ENCODE data around the gene PKHD1.
A peak's percentile ranks its signal among the peaks of the same experiment; 100 is the strongest.

Gene PKHD1

DNA sequence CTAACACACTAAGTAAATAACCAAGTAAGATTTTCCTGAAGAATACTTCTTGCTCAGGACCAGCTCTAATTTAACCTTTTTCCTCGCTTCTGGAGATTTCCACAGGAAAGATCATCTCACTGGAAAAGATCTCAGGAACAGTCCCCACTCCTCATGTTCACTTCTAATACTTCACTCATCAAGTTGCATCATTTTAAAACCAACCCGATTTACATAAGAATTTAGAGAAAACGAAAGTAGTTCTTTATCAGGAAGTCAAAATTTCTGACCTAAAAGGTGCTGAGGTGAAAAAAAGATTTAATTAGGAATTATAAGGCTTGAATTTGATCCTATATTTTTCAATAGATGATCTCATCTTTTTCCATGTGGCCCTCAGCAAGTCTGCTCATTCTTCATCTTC, 46.6 kb upstream of the PKHD1 start:
- Histone ChIP-seq H3K9me3 (ENCODE audit: insufficient read depth, low read depth, low read length) (no peaks in the 10 kb centered on the region), H4K8ac (ENCODE audit: low read depth, low read length) (no peak overlapping the region), H3K79me1 (ENCODE audit: low read length) (no peaks in the 10 kb centered on the region), H3K4me2 (ENCODE audit: low read length) (no peak overlapping the region), H2BK5ac (ENCODE audit: low read depth, low read length, poor library complexity) (no peak overlapping the region), H2AFZ (ENCODE audit: insufficient read depth, low read length, poor library complexity) (no peak overlapping the region), H3K4me3 (ENCODE audit: low read depth, low read length) (no peak overlapping the region), H3K9ac (ENCODE audit: low read length) (no peak overlapping the region), H3K4ac (ENCODE audit: low read depth, low read length) (no peak overlapping the region), H2BK12ac (ENCODE audit: low read length) (no peak overlapping the region), H3K18ac (ENCODE audit: low read length) (no peak overlapping the region), H3K27me3 (ENCODE audit: insufficient read depth, low read length) (no peaks in the 10 kb centered on the region), H2BK120ac (ENCODE audit: insufficient read depth, low read length, poor library complexity) (no peak overlapping the region), H3K14ac (ENCODE audit: low read length) (no peak overlapping the region), H4K12ac (ENCODE audit: low read depth, low read length) (no peak overlapping the region), H3K23ac (ENCODE audit: low read length) (no peak overlapping the region), H3K79me2 (ENCODE audit: control insufficient read depth, insufficient read depth, low read length, poor library complexity) (no peaks in the 10 kb centered on the region), H3K4me1 (ENCODE audit: control insufficient read depth in 1 of 2, insufficient read depth in 2 of 2, low read length in 2 of 2) (peaks cover 3 to 7% of the 10 kb centered on the region in 2 experiments), H2AK5ac (ENCODE audit: low read length) (no peak overlapping the region), H3K27ac (ENCODE audit: low read depth, low read length) (no peak overlapping the region), H3K36me3 (ENCODE audit: control insufficient read depth in 1 of 2, insufficient read depth in 2 of 2, low read length in 2 of 2) (no peaks in the 10 kb centered on the region), H4K91ac (ENCODE audit: low read depth, low read length) (no peak overlapping the region)
- no CpG with 5 or more reads among the region's 3 CpGs for WGBS (ENCODE audit: extremely low coverage, insufficient coverage, insufficient read length)
- no peak for DNase-seq

DNA sequence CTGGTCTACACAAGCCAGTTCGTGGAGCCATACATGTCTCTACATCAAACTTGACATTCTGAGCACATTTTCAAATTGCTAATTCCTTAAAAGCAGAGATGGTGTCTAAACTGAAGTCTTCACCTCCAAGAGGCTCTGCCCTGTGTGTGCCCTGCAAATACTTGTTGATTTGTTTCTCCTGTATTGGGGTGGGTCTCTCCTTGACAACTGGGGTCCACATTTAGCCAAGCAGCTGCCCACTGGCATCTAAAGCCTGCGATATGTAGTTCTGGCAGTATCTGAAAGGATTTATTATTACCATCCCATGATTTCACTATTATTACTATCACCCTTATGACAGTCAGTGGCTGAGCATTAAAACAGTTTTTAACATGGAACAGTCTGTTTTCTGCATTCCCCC, 45.9 kb upstream of the PKHD1 start:
- Histone ChIP-seq H2AK5ac (ENCODE audit: low read length) (no peak overlapping the region), H3K4ac (ENCODE audit: low read depth, low read length) (no peak overlapping the region), H3K18ac (ENCODE audit: low read length) (no peak overlapping the region), H2BK120ac (ENCODE audit: insufficient read depth, low read length, poor library complexity) (no peak overlapping the region), H2BK12ac (ENCODE audit: low read length) (no peak overlapping the region), H2BK5ac (ENCODE audit: low read depth, low read length, poor library complexity) (no peak overlapping the region), H3K9me3 (ENCODE audit: insufficient read depth, low read depth, low read length) (no peaks in the 10 kb centered on the region), H3K27me3 (ENCODE audit: insufficient read depth, low read length) (no peaks in the 10 kb centered on the region), H4K8ac (ENCODE audit: low read depth, low read length) (no peak overlapping the region), H3K14ac (ENCODE audit: low read length) (no peak overlapping the region), H3K4me1 (ENCODE audit: control insufficient read depth in 1 of 2, insufficient read depth in 2 of 2, low read length in 2 of 2) (peaks cover 3 to 7% of the 10 kb centered on the region in 2 experiments), H3K79me1 (ENCODE audit: low read length) (no peaks in the 10 kb centered on the region), H3K27ac (ENCODE audit: low read depth, low read length) (no peak overlapping the region), H3K4me2 (ENCODE audit: low read length) (no peak overlapping the region), H4K12ac (ENCODE audit: low read depth, low read length) (no peak overlapping the region), H3K79me2 (ENCODE audit: control insufficient read depth, insufficient read depth, low read length, poor library complexity) (no peaks in the 10 kb centered on the region), H3K4me3 (ENCODE audit: low read depth, low read length) (no peak overlapping the region), H3K9ac (ENCODE audit: low read length) (no peak overlapping the region), H3K36me3 (ENCODE audit: control insufficient read depth in 1 of 2, insufficient read depth in 2 of 2, low read length in 2 of 2) (no peaks in the 10 kb centered on the region), H4K91ac (ENCODE audit: low read depth, low read length) (no peak overlapping the region), H3K23ac (ENCODE audit: low read length) (no peak overlapping the region), H2AFZ (ENCODE audit: insufficient read depth, low read length, poor library complexity) (no peak overlapping the region)
- WGBS (ENCODE audit: extremely low coverage, insufficient coverage, insufficient read length), result no CpG with 5 or more reads among the region's 2 CpGs
- no peak for DNase-seq

DNA sequence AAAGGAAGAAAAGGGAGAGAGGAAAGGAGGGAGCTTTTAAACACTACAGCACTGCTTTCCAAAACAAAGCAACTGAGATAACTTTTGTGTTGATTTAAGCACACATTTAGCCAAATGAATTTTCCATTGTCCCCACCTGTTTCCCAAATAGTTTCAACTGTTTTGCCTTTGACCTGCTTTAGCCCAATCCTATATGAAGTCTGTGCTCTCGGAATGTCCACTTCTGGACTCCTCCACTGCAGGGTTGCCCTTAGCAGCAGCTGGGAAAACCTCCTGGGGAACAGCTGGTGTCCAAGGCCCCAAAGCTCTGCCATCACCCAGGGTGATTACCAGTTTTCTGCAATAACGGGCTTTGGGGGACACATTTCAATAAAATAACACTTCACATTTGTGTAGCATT, 44.9 kb upstream of the PKHD1 start:
- Histone ChIP-seq H3K4me2 (ENCODE audit: low read length) (no peak overlapping the region), H2AFZ (ENCODE audit: insufficient read depth, low read length, poor library complexity) (no peak overlapping the region), H3K23ac (ENCODE audit: low read length) (no peak overlapping the region), H2BK5ac (ENCODE audit: low read depth, low read length, poor library complexity) (no peak overlapping the region), H3K4ac (ENCODE audit: low read depth, low read length) (no peak overlapping the region), H3K14ac (ENCODE audit: low read length) (no peak overlapping the region), H4K8ac (ENCODE audit: low read depth, low read length) (no peak overlapping the region), H3K4me3 (ENCODE audit: low read depth, low read length) (no peak overlapping the region), H3K18ac (ENCODE audit: low read length) (no peak overlapping the region), H3K27me3 (ENCODE audit: insufficient read depth, low read length) (no peaks in the 10 kb centered on the region), H3K4me1 (ENCODE audit: control insufficient read depth in 1 of 2, insufficient read depth in 2 of 2, low read length in 2 of 2) (peaks cover 3 to 6% of the 10 kb centered on the region in 2 experiments), H2AK5ac (ENCODE audit: low read length) (no peak overlapping the region), H2BK12ac (ENCODE audit: low read length) (no peak overlapping the region), H3K79me2 (ENCODE audit: control insufficient read depth, insufficient read depth, low read length, poor library complexity) (no peaks in the 10 kb centered on the region), H2BK120ac (ENCODE audit: insufficient read depth, low read length, poor library complexity) (no peak overlapping the region), H3K27ac (ENCODE audit: low read depth, low read length) (no peak overlapping the region), H3K9ac (ENCODE audit: low read length) (no peak overlapping the region), H4K91ac (ENCODE audit: low read depth, low read length) (no peak overlapping the region), H4K12ac (ENCODE audit: low read depth, low read length) (no peak overlapping the region), H3K79me1 (ENCODE audit: low read length) (no peaks in the 10 kb centered on the region), H3K36me3 (ENCODE audit: control insufficient read depth in 1 of 2, insufficient read depth in 2 of 2, low read length in 2 of 2) (no peaks in the 10 kb centered on the region), H3K9me3 (ENCODE audit: insufficient read depth, low read depth, low read length) (no peaks in the 10 kb centered on the region)
- no CpG with 5 or more reads among the region's 2 CpGs for WGBS (ENCODE audit: extremely low coverage, insufficient coverage, insufficient read length)
- DNase-seq, result no peak

GRCh38 chr6:52130440-52130839, 43.0 kb upstream of the PKHD1 start:
- H3K79me2 ChIP-seq (ENCODE audit: control insufficient read depth, insufficient read depth, low read length, poor library complexity), result no peaks in the 10 kb centered on the region
- no peak overlapping the region for H2BK5ac ChIP-seq (ENCODE audit: low read depth, low read length, poor library complexity)
- no peak overlapping the region for H2BK120ac ChIP-seq (ENCODE audit: insufficient read depth, low read length, poor library complexity)
- no peaks in the 10 kb centered on the region for H3K36me3 ChIP-seq (ENCODE audit: control insufficient read depth in 1 of 2, insufficient read depth in 2 of 2, low read length in 2 of 2)
- peak; percentile 42 to 87 for DNase-seq
- H3K27me3 ChIP-seq (ENCODE audit: insufficient read depth, low read length), result no peaks in the 10 kb centered on the region
- no peak overlapping the region for H3K23ac ChIP-seq (ENCODE audit: low read length)
- H3K4me1 ChIP-seq (ENCODE audit: control insufficient read depth in 1 of 2, insufficient read depth in 2 of 2, low read length in 2 of 2), result peaks cover 2 to 3% of the 10 kb centered on the region in 2 experiments
- H3K14ac ChIP-seq (ENCODE audit: low read length), result no peak overlapping the region
- H3K4ac ChIP-seq (ENCODE audit: low read depth, low read length), result no peak overlapping the region
- H4K12ac ChIP-seq (ENCODE audit: low read depth, low read length), result no peak overlapping the region
- WGBS (ENCODE audit: extremely low coverage, insufficient coverage, insufficient read length), result no CpG with 5 or more reads among the region's 1 CpG
- H2AK5ac ChIP-seq (ENCODE audit: low read length), result no peak overlapping the region
- no peak overlapping the region for H4K91ac ChIP-seq (ENCODE audit: low read depth, low read length)
- H3K4me2 ChIP-seq (ENCODE audit: low read length), result no peak overlapping the region
- H3K9ac ChIP-seq (ENCODE audit: low read length), result no peak overlapping the region
- no peak overlapping the region for H4K8ac ChIP-seq (ENCODE audit: low read depth, low read length)
- H3K27ac ChIP-seq (ENCODE audit: low read depth, low read length), result no peak overlapping the region
- H3K79me1 ChIP-seq (ENCODE audit: low read length), result no peaks in the 10 kb centered on the region
- H2BK12ac ChIP-seq (ENCODE audit: low read length), result no peak overlapping the region
- H3K9me3 ChIP-seq (ENCODE audit: insufficient read depth, low read depth, low read length), result no peaks in the 10 kb centered on the region
- no peak overlapping the region for H2AFZ ChIP-seq (ENCODE audit: insufficient read depth, low read length, poor library complexity)
- no peak overlapping the region for H3K18ac ChIP-seq (ENCODE audit: low read length)
- H3K4me3 ChIP-seq (ENCODE audit: low read depth, low read length), result no peak overlapping the region

Measured in trophoblast cell (in vitro differentiated cells and primary cell).